Thyroid gland (tissue), 4 donors: Measurements from ENCODE around the gene CASP3. TPM values are rescaled to one million over a fixed set of nuclear protein-coding genes. Genes with fewer than 3 reads are reported as not detected.
"Not testable (repeated sequence)": the region's sequence is repeated elsewhere in the genome, so short reads cannot be mapped to it uniquely, and the experiment has no call there.

Experiments
- DNase-seq, 2 donors: peaks; one replicate each; pipeline ENCODE4 v3.0.0-alpha.2; 2019
- H3K27ac ChIP-seq, 3 donors: fragments of 200-600 bp; sonication (generic); 1 replicate in 2 of 3; 2 replicates in 1 of 3; pipeline ENCODE4 v1.5.1; 2016 to 2019; ENCODE audit warnings: mild to moderate bottlenecking in 1 of 3, moderate library complexity in 1 of 3
- H3K27me3 ChIP-seq: fragments of 200-600 bp; sonication (generic); one replicate; pipeline ENCODE4 v1.5.1; 2019
- H3K36me3 ChIP-seq, 2 donors: fragments of 200-600 bp; sonication (generic); one replicate each; pipeline ENCODE4 v1.5.1; 2016 to 2019
- H3K4me1 ChIP-seq, 2 donors: fragments of 200-600 bp; sonication (generic); one replicate each; pipeline ENCODE4 v1.5.1; 2017 to 2019
- H3K4me3 ChIP-seq, 3 donors: fragments of 200-600 bp; sonication (generic); replicated peaks in 1 of 3; 1 replicate in 2 of 3; 2 replicates in 1 of 3; pipeline ENCODE4 v1.5.1; 2016; ENCODE audit warnings: mild to moderate bottlenecking in 1 of 3
- H3K9me3 ChIP-seq: fragments of 200-600 bp; sonication (generic); one replicate; pipeline ENCODE4 v1.5.1; 2017
- POLR2A ChIP-seq, 2 donors: fragments of 450-650 bp; IDR thresholded peaks; one replicate each; pipeline ENCODE4 v1.6.1; 2017; ENCODE audit warnings: antibody characterized with exemption in 2 of 2, mild to moderate bottlenecking in 2 of 2, moderate library complexity in 1 of 2
- WGBS, 2 donors: methylation state at CpG; one replicate each; pipeline ENCODE4 v1.1.5; 2017; 5-methylcytosine and 5-hydroxymethylcytosine counted together
- intact Hi-C: fragments of 100-400 bp; cut with DNase I; formaldehyde crosslinking; loops from one replicate; pipeline ENCODE4 v1.15.1; 2023
- total RNA-seq, 4 donors: library from RNA; depleted of rRNA; stranded (reverse); fragments of >200 nt; gene quantifications; one replicate each; pipeline ENCODE4 v1.2.3, GENCODE V29; 2016
- TF ChIP-seq, protein P1 (sequence below), 6 experiments: fragments of 200-600 bp in 3 of 6; fragments of 450-650 bp in 3 of 6; sonication (generic) in 3 of 6; IDR thresholded peaks; one replicate each; pipeline ENCODE4 v1.5.1; 2016 to 2019; ENCODE audit warnings: antibody characterized with exemption in 6 of 6, mild to moderate bottlenecking in 2 of 6, inconsistent platforms in 1 of 6, moderate library complexity in 1 of 6

The CASP3 gene
- total RNA-seq, 4 donors from 2014 or later: 10.1 to 23.6 (median 15.7) TPM

DNA sequence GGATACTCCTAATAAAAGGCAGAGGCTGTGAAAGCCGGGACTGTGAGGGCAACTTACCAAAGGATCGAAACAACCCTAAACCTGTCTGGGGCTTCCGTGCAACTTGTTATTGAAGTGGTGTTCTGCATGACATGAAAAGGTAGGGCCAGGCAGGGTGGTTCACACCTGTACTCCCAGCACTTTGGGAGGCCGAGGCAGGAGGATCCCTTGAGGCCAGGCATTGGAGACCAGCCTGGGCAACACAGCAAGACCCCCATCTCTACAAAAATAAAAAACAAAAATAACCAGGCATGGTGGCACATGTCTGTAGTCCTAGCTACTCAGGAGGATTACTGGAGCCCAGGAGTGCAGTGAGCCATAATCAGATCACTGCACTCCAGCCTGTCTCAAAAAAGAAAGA lies 12.3 kb downstream of the CASP3 start:
- H3K4me3 ChIP-seq: no peak overlapping the region
- TF ChIP-seq POLR2A (IDR thresholded peaks at IDR 0.05): no peak
- TF ChIP-seq, protein P1, sequence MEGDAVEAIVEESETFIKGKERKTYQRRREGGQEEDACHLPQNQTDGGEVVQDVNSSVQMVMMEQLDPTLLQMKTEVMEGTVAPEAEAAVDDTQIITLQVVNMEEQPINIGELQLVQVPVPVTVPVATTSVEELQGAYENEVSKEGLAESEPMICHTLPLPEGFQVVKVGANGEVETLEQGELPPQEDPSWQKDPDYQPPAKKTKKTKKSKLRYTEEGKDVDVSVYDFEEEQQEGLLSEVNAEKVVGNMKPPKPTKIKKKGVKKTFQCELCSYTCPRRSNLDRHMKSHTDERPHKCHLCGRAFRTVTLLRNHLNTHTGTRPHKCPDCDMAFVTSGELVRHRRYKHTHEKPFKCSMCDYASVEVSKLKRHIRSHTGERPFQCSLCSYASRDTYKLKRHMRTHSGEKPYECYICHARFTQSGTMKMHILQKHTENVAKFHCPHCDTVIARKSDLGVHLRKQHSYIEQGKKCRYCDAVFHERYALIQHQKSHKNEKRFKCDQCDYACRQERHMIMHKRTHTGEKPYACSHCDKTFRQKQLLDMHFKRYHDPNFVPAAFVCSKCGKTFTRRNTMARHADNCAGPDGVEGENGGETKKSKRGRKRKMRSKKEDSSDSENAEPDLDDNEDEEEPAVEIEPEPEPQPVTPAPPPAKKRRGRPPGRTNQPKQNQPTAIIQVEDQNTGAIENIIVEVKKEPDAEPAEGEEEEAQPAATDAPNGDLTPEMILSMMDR (IDR thresholded peaks at IDR 0.05): no peak
- H3K27me3 ChIP-seq: no peaks in the 10 kb centered on the region
- DNase-seq: no peak
- peaks cover 13 to 17% of the 10 kb centered on the region in 2 donors for H3K36me3 ChIP-seq
- intact Hi-C loops: no loop called here
- H3K4me1 ChIP-seq: no peaks in the 10 kb centered on the region
- H3K9me3 ChIP-seq: no peaks in the 10 kb centered on the region
- H3K27ac ChIP-seq: no peak overlapping the region
- WGBS, 2 donors: 82 to 84% methylated on average over 4 of the region's 4 CpGs

DNA sequence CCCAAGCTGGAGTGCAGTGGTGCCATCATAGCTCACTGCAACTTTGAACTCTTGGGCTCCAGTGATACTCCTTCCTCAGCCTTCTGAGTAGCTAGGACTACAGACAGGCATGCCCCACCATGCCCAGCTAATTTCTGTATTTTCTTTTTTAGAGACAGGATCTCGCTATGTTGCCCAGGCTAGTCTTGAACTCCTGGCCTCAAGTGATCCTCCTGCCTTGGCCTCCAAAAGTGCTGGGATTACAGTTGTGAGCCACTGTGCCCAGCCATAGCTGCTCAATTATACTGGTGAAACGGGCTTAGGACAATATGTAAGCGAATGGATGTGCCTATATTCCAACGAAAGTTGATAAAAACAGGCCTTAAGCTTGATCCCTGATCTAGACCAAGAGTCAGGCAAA lies 13.1 kb downstream of the CASP3 start:
- Histone ChIP-seq H3K27me3 (no peaks in the 10 kb centered on the region), H3K4me3 (no peak overlapping the region), H3K9me3 (no peaks in the 10 kb centered on the region), H3K36me3 (peaks cover 14 to 18% of the 10 kb centered on the region in 2 donors), H3K27ac (no peak overlapping the region), H3K4me1 (no peaks in the 10 kb centered on the region)
- intact Hi-C loops: no loop called here
- no peak for DNase-seq
- WGBS, 2 donors: 96 to 98% methylated on average over 4 of the region's 4 CpGs
- TF ChIP-seq, protein P1 (IDR thresholded peaks at IDR 0.05): no peak
- no peak for TF ChIP-seq POLR2A (IDR thresholded peaks at IDR 0.05)

DNA sequence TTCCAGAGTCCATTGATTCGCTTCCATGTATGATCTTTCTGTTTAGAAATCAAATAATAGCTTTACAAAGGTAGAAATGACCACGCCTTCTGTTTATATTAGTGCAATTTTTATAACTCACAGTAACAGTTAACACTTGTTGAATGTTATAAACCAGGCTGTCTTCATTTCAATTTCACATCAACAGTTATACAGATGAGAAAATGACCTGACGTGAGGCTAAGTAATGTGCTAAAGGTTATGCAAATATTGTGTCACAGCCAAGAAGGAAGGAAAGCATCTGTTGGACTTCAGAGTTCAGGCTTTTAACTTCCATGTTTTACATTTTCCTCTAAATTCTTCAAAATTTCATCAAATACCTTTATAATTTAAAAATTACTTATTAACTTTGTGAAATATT lies 13.9 kb downstream of the CASP3 start:
- intact Hi-C loops: no loop called here
- TF ChIP-seq POLR2A (IDR thresholded peaks at IDR 0.05): no peak
- TF ChIP-seq, protein P1 (IDR thresholded peaks at IDR 0.05): no peak
- 79 to 93% methylated on average over 3 of the region's 3 CpGs for WGBS, 2 donors
- Histone ChIP-seq H3K36me3 (peaks cover 21 to 25% of the 10 kb centered on the region in 2 donors), H3K9me3 (no peaks in the 10 kb centered on the region), H3K27me3 (no peaks in the 10 kb centered on the region), H3K4me1 (no peaks in the 10 kb centered on the region), H3K4me3 (no peak overlapping the region), H3K27ac (no peak overlapping the region)
- DNase-seq: no peak

DNA sequence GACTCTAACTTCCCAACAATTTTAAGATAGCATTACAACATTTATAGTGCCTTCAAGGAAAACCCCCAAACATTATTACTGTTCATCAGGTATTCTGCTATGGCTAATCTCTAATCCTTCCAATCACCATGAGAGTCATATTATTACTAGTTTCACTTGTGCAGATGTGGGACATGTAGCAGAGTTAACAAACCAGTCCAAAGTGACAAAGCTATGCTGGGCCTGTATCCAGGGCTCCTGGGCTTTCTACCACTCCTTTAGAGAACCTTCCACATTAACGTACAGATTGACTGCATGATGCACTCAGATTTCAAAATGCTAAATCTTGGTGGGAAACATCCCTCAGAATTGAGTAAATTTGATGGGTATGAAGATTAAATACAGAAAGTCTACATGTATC lies 16.4 kb downstream of the CASP3 start:
- Histone ChIP-seq H3K4me3 (no peak overlapping the region), H3K27me3 (no peaks in the 10 kb centered on the region), H3K9me3 (no peaks in the 10 kb centered on the region), H3K27ac (no peak overlapping the region), H3K36me3 (peaks cover 38 to 45% of the 10 kb centered on the region in 2 donors), H3K4me1 (no peaks in the 10 kb centered on the region)
- WGBS, 2 donors: 79 to 97% methylated on average over 1 of the region's 1 CpG
- TF ChIP-seq, protein P1 (IDR thresholded peaks at IDR 0.05): no peak
- no peak for TF ChIP-seq POLR2A (IDR thresholded peaks at IDR 0.05)
- intact Hi-C loops: no loop called here
- DNase-seq: no peak

DNA sequence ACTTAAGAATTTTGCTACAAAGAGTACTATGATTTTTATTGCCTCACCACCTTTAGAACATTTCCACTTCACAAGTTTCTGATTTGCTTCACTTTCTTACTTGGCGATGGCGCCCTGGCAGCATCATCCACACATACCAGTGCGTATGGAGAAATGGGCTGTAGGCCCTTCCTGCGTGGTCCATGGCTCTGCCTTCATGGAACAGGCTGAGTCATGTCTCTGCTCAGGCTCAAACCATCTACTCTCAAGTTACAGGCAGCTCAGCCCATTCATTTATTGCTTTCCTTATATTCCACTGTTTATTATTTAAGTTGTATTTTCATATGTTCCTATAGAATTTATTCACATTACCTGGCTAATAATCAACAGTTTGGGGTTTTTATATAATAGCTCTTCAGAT lies 21.1 kb downstream of the CASP3 start:
- intact Hi-C loops: no loop called here
- TF ChIP-seq, protein P1 (IDR thresholded peaks at IDR 0.05): no peak
- TF ChIP-seq POLR2A (IDR thresholded peaks at IDR 0.05): no peak
- WGBS, 2 donors: 99% methylated on average over 4 of the region's 4 CpGs

DNA sequence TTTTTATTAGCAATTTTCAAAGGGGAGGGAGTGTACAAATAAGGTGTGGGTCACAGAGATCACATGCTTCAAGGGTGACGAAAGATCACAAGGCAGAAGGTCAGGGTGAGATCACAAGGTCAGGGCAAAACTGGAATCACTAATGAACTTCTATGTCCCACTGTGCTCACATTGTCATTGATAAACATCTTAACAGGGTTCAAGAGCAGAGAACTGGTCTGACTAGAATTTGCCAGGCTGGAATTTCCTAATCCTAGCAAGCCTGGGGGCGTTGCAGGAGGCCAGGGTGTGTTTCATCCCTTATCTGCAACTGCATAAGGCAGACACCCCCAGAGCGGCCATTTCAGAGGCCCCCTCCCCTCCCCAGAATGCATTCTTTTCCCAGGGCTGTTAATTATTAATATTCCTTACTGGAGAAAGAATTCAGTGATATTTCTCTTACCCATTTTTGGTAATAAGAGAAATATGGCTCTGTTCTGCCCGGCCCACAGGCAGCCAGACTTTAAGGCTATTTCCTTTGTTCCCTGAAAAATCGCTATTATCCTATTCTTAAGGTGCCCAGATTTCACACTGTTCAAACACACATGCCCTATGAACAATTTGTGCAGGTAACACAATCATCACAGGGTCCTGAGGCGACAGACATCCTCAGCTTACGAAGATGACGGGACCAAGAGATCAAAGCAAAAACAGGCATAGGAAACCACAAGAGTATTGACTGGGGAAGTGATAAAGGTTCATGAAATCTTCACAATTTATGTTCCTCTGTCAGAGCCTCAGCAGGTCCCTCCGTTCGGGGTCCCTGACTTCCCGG lies 23.3 kb downstream of the CASP3 start:
- DNase-seq, H3K4me1 ChIP-seq, H3K4me3 ChIP-seq, intact Hi-C loops, H3K27ac ChIP-seq, H3K27me3 ChIP-seq, H3K9me3 ChIP-seq: not testable (repeated sequence)
- 94 to 95% methylated on average over 11 of the region's 11 CpGs for WGBS, 2 donors
- peaks cover 22 to 26% of the 10 kb centered on the region in 2 donors for H3K36me3 ChIP-seq

More for the DNA sequence above, 21.1 kb downstream of the CASP3 start:
- no peaks in the 10 kb centered on the region for H3K4me1 ChIP-seq
- H3K4me3 ChIP-seq: no peak overlapping the region
- DNase-seq: no peak
- peaks cover 25 to 28% of the 10 kb centered on the region in 2 donors for H3K36me3 ChIP-seq
- H3K27me3 ChIP-seq: no peaks in the 10 kb centered on the region
- H3K9me3 ChIP-seq: no peaks in the 10 kb centered on the region
- H3K27ac ChIP-seq: no peak overlapping the region
